IPS-15b (cell line): ENCODE results near the gene ANKRD62.

Experiments
- H3K27me3 ChIP-seq: one replicate; pipeline ENCODE4 v1.6.1; 2013; ENCODE audit warnings: low read length; ENCODE audit not compliant: control insufficient read depth, insufficient read depth
- H3K36me3 ChIP-seq: one replicate; pipeline ENCODE4 v1.6.1; 2013; ENCODE audit warnings: low read length; ENCODE audit not compliant: control insufficient read depth, insufficient read depth
- H3K4me1 ChIP-seq: one replicate; pipeline ENCODE4 v1.6.1; 2013; ENCODE audit warnings: mild to moderate bottlenecking, low read length; ENCODE audit not compliant: control insufficient read depth, insufficient read depth
- H3K4me3 ChIP-seq: one replicate; pipeline ENCODE4 v1.5.1; 2013; ENCODE audit warnings: low read depth, low read length
- H3K9ac ChIP-seq: one replicate; pipeline ENCODE4 v1.6.1; 2013; ENCODE audit warnings: low read depth, mild to moderate bottlenecking, low read length
- H3K9me3 ChIP-seq: one replicate; pipeline ENCODE4 v1.6.1; 2013; ENCODE audit warnings: mild to moderate bottlenecking, low read length; ENCODE audit not compliant: control insufficient read depth, insufficient read depth

ANKRD62 gene

GRCh38 chr18:12087471-12088025 lies 6.1 kb upstream of the ANKRD62 start:
- no peaks in the 10 kb centered on the region for H3K4me1 ChIP-seq
- no peak overlapping the region for H3K9ac ChIP-seq
- H3K9me3 ChIP-seq, result no peaks in the 10 kb centered on the region
- no peaks in the 10 kb centered on the region for H3K36me3 ChIP-seq
- no peaks in the 10 kb centered on the region for H3K27me3 ChIP-seq
- no peak overlapping the region for H3K4me3 ChIP-seq

- Histone ChIP-seq H3K4me1 (no peaks in the 10 kb centered on the region), H3K9ac (no peak overlapping the region), H3K36me3 (no peaks in the 10 kb centered on the region), H3K9me3 (no peaks in the 10 kb centered on the region), H3K4me3 (no peak overlapping the region), H3K27me3 (no peaks in the 10 kb centered on the region)
Observed at GRCh38 chr18:12088096-12088495, 5.5 kb upstream of the ANKRD62 start.

- no peaks in the 10 kb centered on the region for H3K36me3 ChIP-seq
- no peaks in the 10 kb centered on the region for H3K4me1 ChIP-seq
- no peak overlapping the region for H3K9ac ChIP-seq
- no peaks in the 10 kb centered on the region for H3K27me3 ChIP-seq
- no peaks in the 10 kb centered on the region for H3K9me3 ChIP-seq
- no peak overlapping the region for H3K4me3 ChIP-seq
Observed at GRCh38 chr18:12088731-12089375, 4.8 kb upstream of the ANKRD62 start.

GRCh38 chr18:12091538-12092141 lies 2.0 kb upstream of the ANKRD62 start:
- Histone ChIP-seq H3K4me1 (no peaks in the 10 kb centered on the region), H3K36me3 (no peaks in the 10 kb centered on the region), H3K4me3 (no peak overlapping the region), H3K27me3 (no peaks in the 10 kb centered on the region), H3K9me3 (no peaks in the 10 kb centered on the region), H3K9ac (no peak overlapping the region)

DNA sequence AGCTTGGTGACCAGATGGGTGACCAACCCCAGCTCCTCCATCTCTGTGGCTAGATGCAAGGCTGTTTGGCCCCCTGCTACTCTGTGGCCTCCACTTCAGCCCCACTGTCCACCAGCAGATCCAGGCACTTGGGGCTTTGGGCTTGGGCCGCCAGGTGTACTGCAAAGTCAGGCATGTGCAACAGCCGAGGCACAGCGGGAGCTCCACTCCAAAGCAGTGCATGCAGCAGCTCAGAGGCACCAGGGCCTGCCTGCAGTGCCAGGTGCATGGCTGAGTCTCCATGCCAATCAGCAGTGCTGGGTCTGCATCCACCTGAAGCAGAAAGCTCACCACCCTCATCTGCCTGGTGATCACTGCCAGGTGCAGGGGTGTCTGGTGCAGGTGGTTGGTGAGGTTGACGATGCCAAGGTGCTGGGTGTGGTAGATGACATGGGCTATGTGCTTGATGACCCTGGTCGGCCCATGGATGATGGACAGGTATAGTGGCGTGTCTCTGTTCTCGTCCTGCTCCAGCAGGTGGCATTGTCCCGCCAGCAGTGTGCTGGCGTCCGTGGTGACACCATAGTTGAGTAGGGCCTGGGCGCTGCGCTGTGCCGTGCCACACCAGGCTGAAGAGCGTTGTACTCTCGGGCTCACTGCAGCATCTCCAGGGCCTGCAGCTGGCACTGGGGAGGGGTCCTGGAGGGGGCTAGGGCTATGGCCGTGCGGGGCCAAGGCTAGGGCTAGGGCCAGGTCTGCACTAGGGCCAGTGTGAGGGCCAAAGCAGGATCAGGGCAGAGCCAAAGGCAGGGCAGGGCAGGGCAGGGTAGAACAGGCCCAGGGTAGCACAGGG lies 1.0 kb upstream of the ANKRD62 start:
- H3K4me1 ChIP-seq, result no peaks in the 10 kb centered on the region
- H3K4me3 ChIP-seq, result no peak overlapping the region
- H3K36me3 ChIP-seq, result no peaks in the 10 kb centered on the region
- H3K9me3 ChIP-seq, result no peaks in the 10 kb centered on the region
- H3K9ac ChIP-seq, result no peak overlapping the region
- H3K27me3 ChIP-seq, result no peaks in the 10 kb centered on the region

DNA sequence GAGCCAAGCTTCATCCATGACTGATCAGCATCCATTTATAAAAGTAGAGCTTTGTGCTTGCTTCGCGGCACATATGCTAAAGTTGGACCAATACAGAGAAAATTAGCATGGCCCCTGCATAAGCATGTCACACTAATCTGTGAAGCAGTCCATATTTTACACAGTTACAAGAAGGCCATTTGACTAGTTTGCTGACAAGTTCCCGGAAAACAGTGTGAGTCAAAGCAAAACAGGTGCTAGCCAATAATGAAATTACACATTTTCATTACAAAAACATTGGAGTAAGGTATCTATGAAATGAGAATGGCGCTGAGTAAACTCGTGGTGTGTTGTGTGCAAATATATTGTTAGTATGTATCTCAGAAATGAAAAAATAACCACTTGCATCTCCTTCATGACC lies 4.7 kb downstream of the ANKRD62 start:
- no peak overlapping the region for H3K9ac ChIP-seq
- H3K4me1 ChIP-seq, result no peaks in the 10 kb centered on the region
- no peaks in the 10 kb centered on the region for H3K36me3 ChIP-seq
- H3K27me3 ChIP-seq, result no peaks in the 10 kb centered on the region
- no peak overlapping the region for H3K4me3 ChIP-seq
- H3K9me3 ChIP-seq, result no peaks in the 10 kb centered on the region

DNA sequence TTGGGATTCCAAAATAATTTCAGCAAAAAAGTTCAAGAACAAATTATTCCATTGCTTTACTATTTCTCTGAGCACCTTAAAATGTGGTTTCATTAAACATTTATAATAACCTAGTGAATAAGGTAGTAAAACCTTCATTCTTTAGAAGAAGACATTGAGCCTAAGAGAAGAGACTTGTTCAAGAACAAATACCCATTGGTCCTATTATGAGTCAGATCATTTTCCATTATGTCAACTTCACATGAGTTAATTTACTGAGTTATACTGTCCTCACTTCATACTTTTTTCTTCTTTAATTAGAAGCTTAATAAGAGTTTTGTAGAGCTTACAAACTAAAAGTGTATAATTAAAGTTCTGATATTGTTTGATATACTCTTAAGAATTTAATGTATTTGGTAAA lies 5.5 kb downstream of the ANKRD62 start:
- H3K9me3 ChIP-seq, result no peaks in the 10 kb centered on the region
- no peaks in the 10 kb centered on the region for H3K27me3 ChIP-seq
- no peak overlapping the region for H3K4me3 ChIP-seq
- H3K4me1 ChIP-seq, result no peaks in the 10 kb centered on the region
- no peaks in the 10 kb centered on the region for H3K36me3 ChIP-seq
- H3K9ac ChIP-seq, result no peak overlapping the region

GRCh38 chr18:12101266-12101665 lies 7.6 kb downstream of the ANKRD62 start:
- Histone ChIP-seq H3K4me3 (no peak overlapping the region), H3K27me3 (no peaks in the 10 kb centered on the region), H3K36me3 (no peaks in the 10 kb centered on the region), H3K9me3 (no peaks in the 10 kb centered on the region), H3K9ac (no peak overlapping the region), H3K4me1 (no peaks in the 10 kb centered on the region)

DNA sequence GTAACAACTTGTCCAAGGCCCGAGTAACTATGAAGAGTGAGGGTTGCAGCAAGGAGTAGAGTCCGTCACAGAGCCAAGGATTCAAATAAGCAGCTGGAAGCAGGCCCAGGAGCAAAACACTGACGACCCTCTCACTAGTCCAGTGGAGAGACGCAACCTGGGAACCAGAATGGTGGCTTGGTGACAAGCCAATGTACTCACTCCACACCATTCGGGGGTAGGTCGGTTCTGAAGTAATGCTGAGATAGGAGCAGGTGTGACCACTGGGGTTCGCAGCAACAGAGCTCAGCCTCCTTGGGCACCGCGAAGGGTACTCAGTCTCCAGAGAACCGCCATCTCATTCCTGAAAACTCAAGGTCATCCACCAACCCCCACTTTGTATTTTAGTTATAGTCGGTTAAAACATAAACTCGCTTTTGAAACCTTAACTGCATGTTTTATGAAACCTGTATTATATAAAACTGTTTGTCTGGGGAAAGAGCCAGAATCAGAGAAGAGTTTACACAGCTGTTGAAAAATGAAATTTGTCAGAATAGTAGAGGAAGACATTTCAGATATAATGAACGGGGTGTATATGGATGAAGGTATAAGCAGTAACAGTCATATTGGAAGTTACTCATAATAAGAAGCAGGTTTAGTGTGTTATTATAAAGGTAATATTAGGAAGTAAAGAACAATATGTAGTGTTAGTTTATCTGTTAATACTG lies 8.6 kb downstream of the ANKRD62 start:
- no peaks in the 10 kb centered on the region for H3K27me3 ChIP-seq
- no peaks in the 10 kb centered on the region for H3K9me3 ChIP-seq
- no peaks in the 10 kb centered on the region for H3K4me1 ChIP-seq
- H3K36me3 ChIP-seq, result no peaks in the 10 kb centered on the region
- no peak overlapping the region for H3K4me3 ChIP-seq
- H3K9ac ChIP-seq, result no peak overlapping the region

DNA sequence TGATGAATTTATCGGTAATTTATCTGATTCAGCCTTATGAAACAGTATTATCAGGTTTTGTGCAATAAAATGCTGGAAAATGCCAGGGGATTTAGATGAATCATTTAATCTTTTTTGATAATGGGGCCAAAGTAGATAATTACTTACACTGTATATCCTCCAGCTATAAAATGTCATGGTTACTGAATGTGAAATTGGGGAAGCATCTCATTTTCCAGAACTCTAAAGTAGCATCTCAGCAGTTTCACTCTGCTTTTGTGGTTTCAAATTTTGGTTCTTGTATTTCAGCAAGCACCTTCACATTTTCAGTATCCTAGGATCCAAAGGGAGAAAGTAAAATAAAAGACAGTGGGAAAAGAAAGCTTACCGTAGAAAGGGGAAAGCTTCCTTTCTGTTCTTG lies 12.8 kb downstream of the ANKRD62 start:
- H3K27me3 ChIP-seq, result no peaks in the 10 kb centered on the region
- H3K4me1 ChIP-seq, result no peaks in the 10 kb centered on the region
- no peaks in the 10 kb centered on the region for H3K36me3 ChIP-seq
- H3K9ac ChIP-seq, result no peak overlapping the region
- no peak overlapping the region for H3K4me3 ChIP-seq
- H3K9me3 ChIP-seq, result no peaks in the 10 kb centered on the region

DNA sequence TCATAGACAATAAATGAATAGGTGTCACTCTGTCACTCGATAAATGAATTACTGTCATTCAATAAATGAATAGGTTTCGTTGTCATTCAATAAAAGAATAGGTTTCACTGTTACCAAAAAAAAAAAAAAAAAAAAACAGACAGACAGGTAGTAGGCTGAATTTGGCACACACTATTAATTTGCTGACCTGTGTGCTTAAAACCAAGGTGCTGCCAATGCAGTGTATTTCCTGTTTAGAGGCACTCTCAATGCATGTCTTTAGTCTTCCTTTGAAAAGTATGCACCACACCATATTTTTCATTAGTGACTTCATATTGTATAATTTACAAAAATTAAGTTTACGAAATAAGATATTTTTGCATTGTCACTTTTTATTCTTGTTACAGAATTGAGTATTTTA lies 16.2 kb downstream of the ANKRD62 start:
- Histone ChIP-seq H3K9ac (no peak overlapping the region), H3K4me1 (no peaks in the 10 kb centered on the region), H3K4me3 (no peak overlapping the region), H3K9me3 (no peaks in the 10 kb centered on the region), H3K36me3 (no peaks in the 10 kb centered on the region), H3K27me3 (no peaks in the 10 kb centered on the region)
